B cell (primary cell): ENCODE results near the gene ACSBG1. TPM values are rescaled to one million over a fixed set of nuclear protein-coding genes. Genes with fewer than 3 reads are reported as not detected.

ENCODE experiments used
- ATAC-seq: fragments of 200-7000 bp; cut with Tn5 transposase; one replicate; pipeline ENCODE4 v1.10.0; 2021; ENCODE audit warnings: low read depth, mild to moderate bottlenecking, moderate number of reproducible peaks, moderate library complexity
- CTCF ChIA-PET: fragments of 350-600 bp; sonication (Branson Sonifier 250); formaldehyde crosslinking; loops from one replicate; lab custom pipeline; 2021; ENCODE audit warnings: antibody characterized with exemption, inconsistent platforms; lab: Charles Lee
- POLR2A ChIA-PET: fragments of 350-600 bp; sonication (Branson Sonifier 250); formaldehyde crosslinking; loops from one replicate; lab custom pipeline; 2021; ENCODE audit warnings: antibody characterized with exemption; lab: Charles Lee
- DNase-seq: peaks from one replicate; pipeline ENCODE4 v3.0.0; 2013
- H2AFZ ChIP-seq: 2 replicates; pipeline ENCODE4 v1.6.1; 2012; ENCODE audit warnings: mild to moderate bottlenecking, low read depth, low read length; ENCODE audit not compliant: insufficient read depth, poor library complexity, severe bottlenecking
- H3K27ac ChIP-seq, 2 donors: 1 replicate in 1 of 2; 2 replicates in 1 of 2; pipeline ENCODE4 v1.5.1; 2012 to 2013; ENCODE audit warnings: low read length in 2 of 2, mild to moderate bottlenecking in 2 of 2, moderate library complexity in 1 of 2
- H3K27me3 ChIP-seq, 4 experiments: fragments of 200-600 bp in 1 of 4; sonication (generic) in 1 of 4; replicated peaks in 1 of 4; 1 replicate in 2 of 4; 2 replicates in 2 of 4; pipeline versions ENCODE4 v1.6.1 to v1.7.0; 2013 to 2016; ENCODE audit warnings: low read length in 3 of 4, mild to moderate bottlenecking in 2 of 4, mixed read lengths in 1 of 4, moderate library complexity in 1 of 4; ENCODE audit not compliant: insufficient read depth in 4 of 4, control insufficient read depth in 3 of 4; ENCODE audit errors: control extremely low read depth in 1 of 4
- H3K36me3 ChIP-seq, 2 experiments: replicated peaks in 1 of 2; 1 replicate in 1 of 2; 2 replicates in 1 of 2; pipeline versions ENCODE4 v1.6.1 to v1.7.1; 2013; ENCODE audit warnings: low read length in 1 of 2; ENCODE audit not compliant: insufficient read depth in 2 of 2, control insufficient read depth in 1 of 2; ENCODE audit errors: control extremely low read depth in 1 of 2, extremely low read depth in 1 of 2
- H3K4me1 ChIP-seq, 2 donors: fragments of 200-600 bp in 1 of 2; sonication (generic) in 1 of 2; 1 replicate in 1 of 2; 2 replicates in 1 of 2; pipeline versions ENCODE4 v1.5.1 to v1.6.1; 2013 to 2017; ENCODE audit warnings: low read length in 2 of 2; ENCODE audit not compliant: control insufficient read depth in 2 of 2, insufficient read depth in 2 of 2
- H3K4me2 ChIP-seq: replicated peaks from 2 replicates; pipeline ENCODE3; 2012; ENCODE audit warnings: mild to moderate bottlenecking, low read depth, low read length; ENCODE audit not compliant: poor library complexity, severe bottlenecking
- H3K4me3 ChIP-seq, 5 experiments: fragments of 200-600 bp in 1 of 5; sonication (generic) in 1 of 5; 1 replicate in 3 of 5; 2 replicates in 2 of 5; pipeline versions ENCODE4 v1.5.1 to v1.7.0; 2011 to 2016; ENCODE audit warnings: low read length in 4 of 5, mild to moderate bottlenecking in 4 of 5, low read depth in 2 of 5, control low read depth in 1 of 5, moderate library complexity in 1 of 5; ENCODE audit not compliant: insufficient read depth in 1 of 5; ENCODE audit errors: control extremely low read depth in 1 of 5, extremely low read depth in 1 of 5
- H3K79me2 ChIP-seq: fragments of 200-600 bp; sonication (generic); one replicate; pipeline ENCODE4 v1.6.0; 2016; ENCODE audit warnings: low read length; ENCODE audit not compliant: control insufficient read depth, insufficient read depth
- H3K9ac ChIP-seq: fragments of 200-600 bp; sonication (generic); 2 replicates; pipeline ENCODE4 v1.6.1; 2017; ENCODE audit warnings: mild to moderate bottlenecking, low read length, moderate library complexity
- H3K9me3 ChIP-seq, 3 donors: one replicate each; pipeline versions ENCODE4 v1.6.1 to v1.7.1; 2013; ENCODE audit warnings: low read length in 2 of 3; ENCODE audit not compliant: control insufficient read depth in 2 of 3, insufficient read depth in 1 of 3; ENCODE audit errors: control extremely low read depth in 1 of 3
- H4K20me1 ChIP-seq: 2 replicates; pipeline ENCODE4 v1.6.0; 2012; ENCODE audit warnings: mild to moderate bottlenecking, low read length; ENCODE audit not compliant: insufficient read depth, control insufficient read depth, poor library complexity, severe bottlenecking
- H3K27ac Mint-ChIP-seq: one replicate; pipeline ENCODE4 v1.8.0; 2021; ENCODE audit warnings: mixed read lengths
- H3K27me3 Mint-ChIP-seq: one replicate; pipeline ENCODE4 v1.8.0; 2021; ENCODE audit warnings: mixed read lengths
- H3K4me1 Mint-ChIP-seq: one replicate; pipeline ENCODE4 v1.8.0; 2021; ENCODE audit warnings: mixed read lengths
- H3K4me3 Mint-ChIP-seq: one replicate; pipeline ENCODE4 v1.8.0; 2021; ENCODE audit warnings: mixed read lengths
- H3K9me3 Mint-ChIP-seq: one replicate; pipeline ENCODE4 v1.8.0; 2022; ENCODE audit warnings: mixed read lengths; ENCODE audit not compliant: insufficient read depth
- CTCF ChIP-seq: fragments of 200-600 bp; IDR thresholded peaks from one replicate; pipeline ENCODE4 v1.8.0; 2022; ENCODE audit warnings: antibody characterized with exemption, mild to moderate bottlenecking
- EZH2 ChIP-seq: IDR thresholded peaks from 2 replicates; pipeline ENCODE4 v1.6.1; 2012; ENCODE audit warnings: borderline replicate concordance, low read depth, mild to moderate bottlenecking, moderate library complexity, low read length; ENCODE audit not compliant: insufficient read depth, poor library complexity, severe bottlenecking
- WGBS: methylation state at CpG from one replicate; pipeline ENCODE4 v1.1.5; 2013; ENCODE audit warnings: missing lambda C conversion rate; ENCODE audit not compliant: insufficient coverage; 5-methylcytosine and 5-hydroxymethylcytosine counted together
- intact Hi-C: fragments of 100-400 bp; cut with micrococcal nuclease; formaldehyde crosslinking; loops from one replicate; pipeline ENCODE4 v1.10.0; 2022
- polyA plus RNA-seq: library from polyadenylated mRNA; depleted of rRNA; stranded (reverse); fragments of >200 nt; gene quantifications from 2 replicates; pipeline ENCODE4 v1.2.3, GENCODE V29; 2012
- total RNA-seq, 2 donors: library from RNA; stranded (reverse); fragments of 120-200 nt in 1 of 2; gene quantifications; 1 replicate in 1 of 2; 2 replicates in 1 of 2; pipeline versions ENCODE4 v1.2.3 to v1.2.4, GENCODE V29; 2013 to 2022

Gene ACSBG1
- total and polyA plus RNA-seq, 2 donors (not counting 1 experiment from before 2014, with no cell fraction given) = 0.03 to 0.07 TPM

- ATAC-seq (no peak), DNase-seq (no peak)
- whole genome bisulfite sequencing = 67% methylated on average over 1 of the region's 2 CpGs
- Histone ChIP-seq H3K4me1 (no peaks in the 10 kb centered on the region), H2AFZ (no peak overlapping the region), H3K36me3 (no peaks in the 10 kb centered on the region), H3K27ac (no peak overlapping the region), H3K79me2 (no peaks in the 10 kb centered on the region), H4K20me1 (no peaks in the 10 kb centered on the region), H3K27me3 (no peaks in the 10 kb centered on the region), H3K4me3 (no peak overlapping the region), H3K9me3 (no peaks in the 10 kb centered on the region), H3K4me2 (no peak overlapping the region), H3K9ac (no peak overlapping the region)
- ChIA-PET CTCF (interaction anchor here (1.1 to 1.6 kb wide), 3 partner anchors 16 to 111 kb away, joined by 4 to 6 read pairs (median 5); no protein-coding TSS in a partner anchor), POLR2A (no interaction called here)
- Mint-ChIP-seq H3K4me1 (no peaks in the 10 kb centered on the region), H3K27ac (no peak overlapping the region), H3K9me3 (no peaks in the 10 kb centered on the region), H3K27me3 (no peaks in the 10 kb centered on the region), H3K4me3 (no peak overlapping the region)
- no peak for TF ChIP-seq EZH2
- no peak for TF ChIP-seq CTCF
- intact Hi-C loops = no loop called here
Observed at GRCh38 chr15:78224023-78224411, 10.3 kb downstream of the ACSBG1 start.

- H3K4me3 ChIP-seq = no peak overlapping the region
- H3K4me1 ChIP-seq = no peaks in the 10 kb centered on the region
- no peaks in the 10 kb centered on the region for H4K20me1 ChIP-seq
- no peak overlapping the region for H2AFZ ChIP-seq
- Mint-ChIP-seq H3K27ac (no peak overlapping the region), H3K9me3 (no peaks in the 10 kb centered on the region), H3K4me1 (no peaks in the 10 kb centered on the region), H3K27me3 (no peaks in the 10 kb centered on the region), H3K4me3 (no peak overlapping the region)
- H3K4me2 ChIP-seq = no peak overlapping the region
- POLR2A ChIA-PET = no interaction called here
- no peak overlapping the region for H3K9ac ChIP-seq
- no peaks in the 10 kb centered on the region for H3K27me3 ChIP-seq
- H3K27ac ChIP-seq = no peak overlapping the region
- CTCF ChIA-PET = interaction anchor here (1.1 to 1.6 kb wide), 2 partner anchors 28 to 110 kb away, joined by 4 to 6 read pairs; no protein-coding TSS in a partner anchor
- DNase-seq (no peak), ATAC-seq (no peak)
- TF ChIP-seq EZH2 (no peak), CTCF (no peak)
- intact Hi-C loops = no loop called here
- 81% methylated on average over 3 of the region's 4 CpGs for WGBS
- H3K36me3 ChIP-seq = no peaks in the 10 kb centered on the region
- H3K79me2 ChIP-seq = no peaks in the 10 kb centered on the region
- no peaks in the 10 kb centered on the region for H3K9me3 ChIP-seq
Observed at GRCh38 chr15:78223396-78224022, 10.9 kb downstream of the ACSBG1 start.
